ENCODE data around the gene TEKTIP1. TPM values are rescaled to one million over a fixed set of nuclear protein-coding genes. Genes with fewer than 3 reads are reported as not detected.

Gene TEKTIP1
- total RNA-seq, 1 experiment from 2014 or later, result 1.3 TPM

DNA sequence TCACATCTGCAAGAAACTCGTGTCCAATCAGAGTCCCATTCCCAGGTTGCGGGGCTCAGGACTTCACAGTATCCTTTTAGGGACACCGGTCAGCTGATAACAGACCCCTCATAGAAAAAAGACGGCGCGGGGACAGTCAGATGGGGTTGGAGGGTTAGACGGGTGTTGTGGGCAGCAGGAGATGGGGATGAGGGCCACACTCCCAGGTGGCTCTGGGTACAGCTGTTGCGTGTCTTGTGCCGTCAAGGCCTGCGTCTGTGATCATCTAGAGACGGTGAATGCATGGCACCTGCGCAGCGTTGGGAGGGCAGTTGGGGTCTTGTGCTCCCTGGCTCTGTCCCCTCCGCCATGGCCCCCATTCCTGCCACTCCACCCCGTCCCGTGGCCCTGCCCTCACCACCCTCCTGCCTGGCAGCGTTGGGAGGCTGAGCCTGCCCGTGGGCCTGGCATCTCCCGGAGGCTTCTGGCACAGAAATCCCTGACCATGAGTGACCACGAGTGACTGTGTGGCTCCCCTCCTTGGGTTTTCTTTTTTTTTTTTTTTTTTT is 14.0 kb upstream of the TEKTIP1 start:
- Histone ChIP-seq H2BK5ac (ENCODE audit: insufficient read length, low read length) (no peak overlapping the region), H3K23ac (ENCODE audit: insufficient read length, low read depth, low read length) (no peak overlapping the region), H3K23me2 (ENCODE audit: insufficient read length, low read depth, low read length, poor library complexity, severe bottlenecking) (no peaks in the 10 kb centered on the region), H3K79me2 (ENCODE audit: insufficient read depth, low read length) (no peaks in the 10 kb centered on the region), H4K20me1 (ENCODE audit: control insufficient read depth, insufficient read depth, insufficient read length) (no peaks in the 10 kb centered on the region), H2BK12ac (ENCODE audit: insufficient read length, low read depth, low read length) (no peak overlapping the region), H3K79me1 (ENCODE audit: insufficient read depth, low read depth, low read length, poor library complexity, severe bottlenecking) (no peaks in the 10 kb centered on the region), H2AK5ac (ENCODE audit: insufficient read length, low read length) (no peak overlapping the region), H2BK20ac (ENCODE audit: low read depth, low read length, poor library complexity, severe bottlenecking) (no peak overlapping the region), H4K8ac (replicated peaks; ENCODE audit: insufficient read length, low read depth, low read length) (no peak overlapping the region), H3T11ph (ENCODE audit: low read length) (no peak overlapping the region), H2BK120ac (ENCODE audit: low read depth, low read length, poor library complexity, severe bottlenecking) (no peak overlapping the region), H3K27ac (ENCODE audit: insufficient read length, low read depth, low read length) (no peak overlapping the region), H3K56ac (ENCODE audit: insufficient read length, low read depth, low read length) (no peak overlapping the region), H4K5ac (ENCODE audit: insufficient read length, low read depth, low read length) (no peak overlapping the region), H2BK15ac (ENCODE audit: low read depth, low read length) (no peak overlapping the region), H3K9ac (ENCODE audit: extremely low read depth, insufficient read length, low read length) (no peak overlapping the region), H4K91ac (ENCODE audit: insufficient read length, low read depth, low read length) (no peak overlapping the region), H3K4ac (ENCODE audit: low read depth, low read length) (no peak overlapping the region), H3K18ac (ENCODE audit: insufficient read length, low read depth, low read length) (no peak overlapping the region), H3K14ac (ENCODE audit: insufficient read depth, low read length) (no peak overlapping the region), H3K4me2 (ENCODE audit: insufficient read depth, insufficient read length, low read length) (no peak overlapping the region), H3K27me3 (ENCODE audit: insufficient read depth, low read length) (no peaks in the 10 kb centered on the region), H3K4me1 (ENCODE audit: insufficient read depth, low read length) (no peaks in the 10 kb centered on the region), H3K9me3 (ENCODE audit: control insufficient read depth, low read depth, low read length) (no peaks in the 10 kb centered on the region), H2AFZ (ENCODE audit: low read length) (no peak overlapping the region)
- Mint-ChIP-seq H3K4me3 (no peak overlapping the region), H3K27me3 (ENCODE audit: low read depth) (no peaks in the 10 kb centered on the region), H3K4me1 (peaks cover 7 to 10% of the 10 kb centered on the region in 2 experiments), H3K9me3 (no peaks in the 10 kb centered on the region; a peak in 1 of 5 replicates), H3K27ac (peak overlapping the region; percentile 23 to 63 (median 62); a peak in 1 of 7 replicates), H3K36me3 (ENCODE audit: insufficient read depth in 1 of 3, low read depth in 3 of 3) (peaks cover 10 to 35% (median 33%) of the 10 kb centered on the region in 3 experiments)
- DNase-seq, result no peak
- no peak for TF ChIP-seq CTCF (conservative IDR thresholded peaks at IDR 0.05)
- no CpG with 5 or more reads among the region's 20 CpGs for WGBS (ENCODE audit: extremely low coverage, insufficient read length, low lambda C conversion rate)
